Mesenchymal stem cell (in vitro differentiated cells and primary cell): ENCODE data around the gene TAS2R60.
"Not testable (repeated sequence)": the region's sequence is repeated elsewhere in the genome, so short reads cannot be mapped to it uniquely, and the experiment has no call there.

Experiments
- DNase-seq: peaks from one replicate; pipeline ENCODE4 v3.0.0-alpha.2; 2013
- H2AFZ ChIP-seq: one replicate; pipeline ENCODE4 v1.6.1; 2013; ENCODE audit warnings: low read depth, mild to moderate bottlenecking, control low read depth, inconsistent platforms, low read length, moderate library complexity
- H2AK5ac ChIP-seq: 2 replicates; pipeline ENCODE4 v1.6.1; 2013; ENCODE audit warnings: low read length, moderate library complexity, mild to moderate bottlenecking, inconsistent platforms; ENCODE audit not compliant: severe bottlenecking
- H2BK120ac ChIP-seq: one replicate; pipeline ENCODE4 v1.6.1; 2013; ENCODE audit warnings: low read depth, mild to moderate bottlenecking, inconsistent platforms, low read length, moderate library complexity
- H2BK12ac ChIP-seq, 2 experiments: one replicate each; pipeline ENCODE4 v1.6.1; 2013; ENCODE audit warnings: inconsistent platforms in 2 of 2, low read length in 2 of 2, mild to moderate bottlenecking in 2 of 2, moderate library complexity in 2 of 2, control low read depth in 1 of 2
- H2BK15ac ChIP-seq: one replicate; pipeline ENCODE4 v1.6.1; 2013; ENCODE audit warnings: mild to moderate bottlenecking, low read depth, inconsistent platforms; ENCODE audit not compliant: poor library complexity, severe bottlenecking
- H2BK5ac ChIP-seq: 2 replicates; pipeline ENCODE4 v1.6.1; 2013; ENCODE audit warnings: low read depth, mild to moderate bottlenecking, low read length, control low read depth, inconsistent platforms; ENCODE audit not compliant: poor library complexity, severe bottlenecking
- H3K14ac ChIP-seq, 2 experiments: one replicate each; pipeline ENCODE4 v1.6.1; 2013; ENCODE audit warnings: inconsistent platforms in 2 of 2, low read length in 2 of 2, control low read depth in 1 of 2, mild to moderate bottlenecking in 1 of 2, moderate library complexity in 1 of 2
- H3K18ac ChIP-seq, 2 experiments: one replicate each; pipeline ENCODE4 v1.6.1; 2013; ENCODE audit warnings: inconsistent platforms in 2 of 2, low read length in 2 of 2, control low read depth in 1 of 2, low read depth in 1 of 2, mild to moderate bottlenecking in 1 of 2
- H3K23ac ChIP-seq, 2 experiments: one replicate each; pipeline ENCODE4 v1.6.1; 2013; ENCODE audit warnings: inconsistent platforms in 2 of 2, low read length in 2 of 2, mild to moderate bottlenecking in 2 of 2, moderate library complexity in 2 of 2, control low read depth in 1 of 2
- H3K27ac ChIP-seq: 2 replicates; pipeline ENCODE4 v1.5.1; 2013; ENCODE audit warnings: mild to moderate bottlenecking, moderate library complexity, low read length, control low read depth, inconsistent platforms; ENCODE audit not compliant: poor library complexity, severe bottlenecking
- H3K27me3 ChIP-seq, 2 experiments: 2 replicates each; pipeline versions ENCODE4 v1.6.1 to v1.7.0; 2013; ENCODE audit warnings: low read length in 2 of 2, mild to moderate bottlenecking in 2 of 2, moderate library complexity in 2 of 2, control low read depth in 1 of 2, inconsistent platforms in 1 of 2; ENCODE audit not compliant: control insufficient read depth in 1 of 2, insufficient read depth in 1 of 2
- H3K36me3 ChIP-seq, 2 experiments: 2 replicates each; pipeline versions ENCODE4 v1.6.1 to v1.7.0; 2013; ENCODE audit warnings: low read length in 2 of 2, control low read depth in 1 of 2, inconsistent platforms in 1 of 2, low read depth in 1 of 2, mild to moderate bottlenecking in 1 of 2; ENCODE audit not compliant: insufficient read depth in 2 of 2, control insufficient read depth in 1 of 2
- H3K4ac ChIP-seq, 2 experiments: one replicate each; pipeline ENCODE4 v1.6.1; 2013; ENCODE audit warnings: inconsistent platforms in 2 of 2, low read length in 2 of 2, mild to moderate bottlenecking in 2 of 2, moderate library complexity in 2 of 2, control low read depth in 1 of 2, low read depth in 1 of 2
- H3K4me1 ChIP-seq: 2 replicates; pipeline ENCODE4 v1.6.1; 2013; ENCODE audit warnings: low read depth, low read length, control low read depth; ENCODE audit not compliant: control insufficient read depth, insufficient read depth
- H3K4me2 ChIP-seq: 2 replicates; pipeline ENCODE4 v1.6.1; 2013; ENCODE audit warnings: low read length, mild to moderate bottlenecking, inconsistent platforms; ENCODE audit not compliant: poor library complexity, severe bottlenecking
- H3K4me3 ChIP-seq, 2 experiments: 2 replicates each; pipeline versions ENCODE4 v1.5.1 to v1.7.0; 2013; ENCODE audit warnings: low read length in 2 of 2, mild to moderate bottlenecking in 2 of 2, control low read depth in 1 of 2, low read depth in 1 of 2; ENCODE audit not compliant: insufficient read depth in 1 of 2
- H3K79me1 ChIP-seq: replicated peaks from 2 replicates; pipeline ENCODE4 v1.6.1; 2013; ENCODE audit warnings: mild to moderate bottlenecking, control low read depth, low read length, inconsistent platforms; ENCODE audit not compliant: poor library complexity, severe bottlenecking
- H3K9ac ChIP-seq: 2 replicates; pipeline ENCODE4 v1.7.0; 2013; ENCODE audit warnings: mild to moderate bottlenecking, low read length, moderate library complexity
- H3K9me3 ChIP-seq: 2 replicates; pipeline ENCODE4 v1.7.0; 2013; ENCODE audit warnings: mild to moderate bottlenecking, low read length; ENCODE audit not compliant: control insufficient read depth
- H4K8ac ChIP-seq: one replicate; pipeline ENCODE4 v1.6.1; 2013; ENCODE audit warnings: inconsistent platforms, mild to moderate bottlenecking, low read length, moderate library complexity
- H4K91ac ChIP-seq: one replicate; pipeline ENCODE4 v1.6.1; 2013; ENCODE audit warnings: mild to moderate bottlenecking, low read length, inconsistent platforms
- WGBS: methylation state at CpG from one replicate; pipeline ENCODE4 v1.1.7; 2013; ENCODE audit warnings: mixed read lengths; 5-methylcytosine and 5-hydroxymethylcytosine counted together

TAS2R60 gene

DNA sequence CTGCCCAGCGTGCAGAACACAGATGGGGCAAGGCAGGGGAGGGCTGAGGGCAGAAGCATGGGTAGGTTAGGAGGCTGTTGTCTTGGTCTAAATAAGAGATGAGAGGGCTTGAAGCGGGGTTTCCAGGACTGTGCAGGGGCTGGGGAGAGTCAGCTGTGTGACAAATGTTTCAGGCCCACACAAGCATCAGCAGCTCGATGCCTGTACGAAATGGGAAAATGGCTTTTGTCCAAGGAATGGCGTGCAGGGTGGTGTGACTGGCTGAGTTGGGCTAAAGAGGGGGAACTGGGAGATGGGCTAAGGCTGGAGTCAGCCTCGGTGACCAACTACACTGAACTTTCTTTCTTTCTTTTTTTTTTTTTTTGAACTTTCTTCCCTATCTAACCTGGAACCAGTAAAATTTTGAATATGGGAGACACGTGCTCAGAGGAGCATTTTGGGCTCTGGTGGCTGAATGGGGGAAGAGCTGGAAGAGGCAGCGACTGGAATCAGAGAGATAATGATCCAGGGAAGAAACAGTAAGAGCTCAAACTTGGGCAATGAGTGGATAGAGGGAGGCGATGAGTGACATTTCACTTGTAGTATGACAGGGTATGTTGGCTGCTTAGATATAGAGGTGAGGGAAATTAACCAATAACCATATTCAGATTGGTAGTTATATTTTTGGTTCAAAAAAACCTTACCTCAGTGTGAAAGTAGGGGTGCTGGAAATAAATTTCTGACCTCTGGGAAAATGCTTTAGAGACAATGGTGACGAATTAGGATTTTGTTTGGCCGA, 24.4 kb upstream of the TAS2R60 start:
- peaks cover 0 to 7% of the 10 kb centered on the region in 2 experiments for H3K27me3 ChIP-seq
- H4K8ac ChIP-seq: no peak overlapping the region
- H2BK120ac ChIP-seq: no peak overlapping the region
- H2AFZ ChIP-seq: no peak overlapping the region
- 88% methylated on average over 9 of the region's 11 CpGs for WGBS
- H3K18ac ChIP-seq: no peak overlapping the region
- no peak overlapping the region for H2BK5ac ChIP-seq
- no peak overlapping the region for H3K4ac ChIP-seq
- no peaks in the 10 kb centered on the region for H3K79me1 ChIP-seq
- no peak overlapping the region for H3K23ac ChIP-seq
- no peak overlapping the region for H2AK5ac ChIP-seq
- no peaks in the 10 kb centered on the region for H3K9me3 ChIP-seq
- H3K36me3 ChIP-seq: no peaks in the 10 kb centered on the region
- no peak overlapping the region for H2BK12ac ChIP-seq
- no peak overlapping the region for H3K14ac ChIP-seq
- H3K4me1 ChIP-seq: no peaks in the 10 kb centered on the region
- H3K27ac ChIP-seq: no peak overlapping the region
- H3K9ac ChIP-seq: no peak overlapping the region
- DNase-seq: no peak
- no peak overlapping the region for H3K4me3 ChIP-seq
- H2BK15ac ChIP-seq: no peak overlapping the region
- no peak overlapping the region for H3K4me2 ChIP-seq
- no peak overlapping the region for H4K91ac ChIP-seq

- Histone ChIP-seq H4K8ac (no peak overlapping the region), H2BK120ac (no peak overlapping the region), H4K91ac (no peak overlapping the region), H3K4ac (no peak overlapping the region), H3K27me3 (peaks cover 0 to 7% of the 10 kb centered on the region in 2 experiments), H3K9me3 (no peaks in the 10 kb centered on the region), H3K4me2 (no peak overlapping the region), H3K27ac (no peak overlapping the region), H2AFZ (no peak overlapping the region), H3K79me1 (no peaks in the 10 kb centered on the region), H3K36me3 (no peaks in the 10 kb centered on the region), H3K9ac (no peak overlapping the region), H3K18ac (no peak overlapping the region), H3K14ac (no peak overlapping the region), H2AK5ac (no peak overlapping the region), H2BK12ac (no peak overlapping the region), H3K23ac (no peak overlapping the region), H2BK5ac (no peak overlapping the region), H3K4me3 (no peak overlapping the region), H2BK15ac (no peak overlapping the region), H3K4me1 (no peaks in the 10 kb centered on the region)
- no peak for DNase-seq
- WGBS: 100% methylated on average over 2 of the region's 4 CpGs
Observed at GRCh38 chr7:143419880-143420279, 23.4 kb upstream of the TAS2R60 start.

GRCh38 chr7:143420624-143421023, 22.6 kb upstream of the TAS2R60 start:
- H3K23ac ChIP-seq, H2AFZ ChIP-seq, H2BK120ac ChIP-seq, H4K91ac ChIP-seq, H3K4ac ChIP-seq, H2AK5ac ChIP-seq, H2BK15ac ChIP-seq, H2BK12ac ChIP-seq, H4K8ac ChIP-seq, H3K79me1 ChIP-seq, H3K9ac ChIP-seq, H3K14ac ChIP-seq, H3K27ac ChIP-seq, H3K18ac ChIP-seq, H3K27me3 ChIP-seq, H3K4me3 ChIP-seq, H3K9me3 ChIP-seq, H3K4me1 ChIP-seq, H3K36me3 ChIP-seq, H2BK5ac ChIP-seq, DNase-seq, H3K4me2 ChIP-seq: not testable (repeated sequence)
- 59% methylated on average over 3 of the region's 3 CpGs for WGBS

GRCh38 chr7:143422033-143422432, 21.2 kb upstream of the TAS2R60 start:
- H3K9me3 ChIP-seq: no peaks in the 10 kb centered on the region
- no peak overlapping the region for H4K8ac ChIP-seq
- no peak overlapping the region for H2BK15ac ChIP-seq
- H2AFZ ChIP-seq: no peak overlapping the region
- no peaks in the 10 kb centered on the region for H3K4me1 ChIP-seq
- no peak for DNase-seq
- no peaks in the 10 kb centered on the region for H3K79me1 ChIP-seq
- no peak overlapping the region for H3K27ac ChIP-seq
- H3K14ac ChIP-seq: no peak overlapping the region
- no peak overlapping the region for H3K9ac ChIP-seq
- no peaks in the 10 kb centered on the region for H3K36me3 ChIP-seq
- H3K27me3 ChIP-seq: peaks cover 0 to 7% of the 10 kb centered on the region in 2 experiments
- no peak overlapping the region for H2BK5ac ChIP-seq
- no peak overlapping the region for H3K4me3 ChIP-seq
- no peak overlapping the region for H4K91ac ChIP-seq
- no peak overlapping the region for H2BK12ac ChIP-seq
- no peak overlapping the region for H3K23ac ChIP-seq
- 90% methylated on average over 3 of the region's 3 CpGs for WGBS
- H3K18ac ChIP-seq: no peak overlapping the region
- no peak overlapping the region for H2AK5ac ChIP-seq
- no peak overlapping the region for H3K4me2 ChIP-seq
- no peak overlapping the region for H3K4ac ChIP-seq
- H2BK120ac ChIP-seq: no peak overlapping the region
